HG03060 (cell line): ENCODE data around the gene TFDP1.

ENCODE experiments used
- ATAC-seq: cut with Tn5 transposase; IDR thresholded peaks from one replicate; pipeline ENCODE4 v1.9.1; 2021; ENCODE audit warnings: low read depth, moderate number of reproducible peaks; ENCODE audit not compliant: unreplicated experiment

TFDP1 gene

DNA sequence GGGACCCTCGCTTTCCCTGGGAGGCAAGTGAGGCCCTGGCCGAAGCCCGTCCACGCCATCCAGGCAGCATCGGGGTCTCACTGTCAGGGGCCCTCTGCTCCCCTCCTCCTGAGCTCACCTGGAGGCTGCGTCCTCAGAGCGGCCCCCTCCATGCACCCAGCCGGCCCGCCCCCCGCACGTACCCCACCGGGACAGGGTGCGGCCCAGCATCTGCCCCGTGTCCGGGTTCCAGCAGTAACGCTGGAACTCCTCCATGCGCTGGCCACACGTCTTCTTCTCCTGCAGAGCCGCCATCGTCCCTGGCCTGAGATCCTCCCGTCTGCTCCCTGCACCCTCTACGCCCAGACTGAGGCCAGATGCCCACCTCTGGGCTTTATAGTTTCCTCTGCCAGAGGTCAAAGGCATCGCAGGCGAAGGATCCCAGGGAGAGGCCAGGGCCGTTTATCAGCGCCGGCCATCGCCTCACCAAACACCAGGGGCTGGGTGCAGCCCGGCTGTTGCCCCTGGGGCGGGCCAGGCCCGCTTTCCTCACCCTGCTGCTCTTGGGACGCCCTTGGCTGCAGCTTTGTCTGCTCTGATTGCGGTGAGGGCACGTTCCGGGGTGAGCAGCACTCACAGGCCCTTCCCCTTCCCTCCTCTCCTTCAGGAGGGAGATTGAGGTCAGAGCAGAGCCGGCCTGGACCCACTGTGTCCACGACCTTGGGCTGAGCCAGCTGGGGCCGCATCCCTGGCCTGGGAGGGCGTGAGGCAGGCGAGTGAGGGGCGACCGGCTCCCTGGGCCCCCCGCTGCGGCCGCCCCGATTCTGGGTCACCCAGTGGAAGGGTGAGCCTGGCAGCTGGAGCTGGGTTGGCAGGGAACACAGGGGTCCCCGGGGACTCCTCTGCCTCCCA, 73.5 kb downstream of the TFDP1 start, which contains the start of gene ATP4B:
ATP4B (minus strand) TSS at position 348 of the 891 bp plus-strand sequence; CDS start at position 294, 54 bp downstream.
- no peak for ATAC-seq

DNA sequence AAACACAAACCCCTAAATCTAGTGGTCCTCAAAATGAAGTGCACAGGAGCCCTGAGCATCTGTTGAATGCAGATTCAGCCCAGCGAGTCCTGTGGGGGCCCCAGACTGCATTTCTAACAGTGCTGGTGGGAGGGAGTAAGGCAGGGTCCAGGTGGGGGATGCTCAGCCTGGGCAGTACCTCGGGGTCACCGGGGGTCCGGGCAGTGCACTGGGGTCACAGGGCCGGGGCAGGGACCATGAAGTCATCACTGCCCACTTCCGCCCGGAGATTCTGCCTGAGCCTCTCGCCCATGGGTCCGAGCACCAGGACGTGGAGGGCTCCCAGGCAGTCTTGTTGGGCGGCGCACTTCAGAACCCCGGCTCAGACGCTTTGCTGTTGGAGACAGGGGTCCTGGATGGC, 74.3 kb downstream of the TFDP1 start:
- ATAC-seq, result no peak

DNA sequence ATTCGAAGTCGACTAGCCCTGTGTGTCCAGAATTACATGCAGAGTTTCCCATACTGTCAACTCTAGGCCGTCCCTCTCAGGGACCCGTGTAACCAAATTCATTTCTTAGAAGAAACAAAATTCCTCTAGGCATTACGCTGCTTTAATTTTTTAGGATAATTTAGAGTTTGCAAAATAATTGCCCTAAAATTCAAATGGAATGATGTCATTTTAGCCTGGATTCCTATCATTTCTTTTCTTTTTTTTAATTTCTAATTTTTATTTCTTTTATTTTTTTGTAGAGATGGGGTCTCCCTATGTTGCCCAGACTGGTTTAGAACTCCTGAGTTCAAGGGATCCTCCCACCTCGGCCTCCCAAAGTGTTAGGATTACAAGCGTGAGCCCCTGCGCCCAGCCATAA, 74.8 kb downstream of the TFDP1 start:
- ATAC-seq, result no peak

DNA sequence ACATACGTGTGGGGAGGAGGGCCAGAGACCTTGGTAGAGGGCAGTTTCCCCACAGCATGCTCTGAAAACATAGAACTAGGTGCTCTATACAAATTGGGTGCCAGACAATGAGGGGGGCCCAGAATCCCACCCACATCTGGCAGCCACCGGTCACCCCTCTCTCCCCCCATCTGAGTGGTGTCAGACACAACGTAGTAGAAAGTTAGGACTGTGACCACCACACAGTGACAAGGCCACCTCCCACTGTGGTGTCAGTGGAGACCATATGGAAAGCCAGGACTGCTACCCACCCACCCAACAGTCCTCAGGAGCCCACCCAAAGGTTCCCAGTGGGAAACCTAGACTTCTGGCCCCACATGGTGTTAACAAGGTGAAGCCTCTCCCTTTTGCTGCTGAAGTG, 75.5 kb downstream of the TFDP1 start:
- no peak for ATAC-seq

DNA sequence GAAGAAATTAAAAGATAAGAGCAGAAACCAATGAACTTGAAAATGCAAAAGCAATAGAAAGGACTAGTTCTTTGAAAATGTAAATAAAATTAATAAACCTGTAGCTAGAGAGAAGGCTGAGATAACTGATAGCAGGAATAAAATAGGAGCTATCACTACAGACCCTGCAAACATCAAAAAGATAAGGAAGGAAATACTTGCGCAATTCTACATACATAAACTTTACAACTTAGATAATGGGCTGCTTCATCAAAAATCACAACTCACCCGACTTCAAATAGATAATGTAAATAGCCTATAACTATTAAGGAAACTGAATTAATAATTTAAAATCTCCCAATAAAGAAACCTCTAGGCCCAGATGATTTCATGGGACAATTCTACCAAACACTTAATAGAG, 77.0 kb downstream of the TFDP1 start:
- no peak for ATAC-seq

DNA sequence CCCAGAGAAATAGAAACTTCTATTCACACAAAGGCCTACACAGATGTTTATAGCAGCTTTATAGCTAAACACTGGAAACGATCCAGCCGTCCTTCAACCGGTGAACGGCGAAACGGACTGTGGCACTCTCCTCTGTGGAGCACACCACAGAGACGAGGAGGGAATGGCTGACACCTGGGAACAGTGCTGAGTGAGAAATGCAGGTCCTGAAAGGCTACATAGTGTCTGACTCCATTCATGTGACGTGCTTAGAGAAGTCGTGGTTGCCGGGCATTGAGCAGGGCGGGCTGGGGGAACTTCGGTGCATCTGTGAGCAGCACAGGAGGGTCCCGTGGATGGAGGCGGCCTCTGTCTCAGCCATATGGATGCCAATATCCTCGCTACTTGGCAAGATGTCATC, 79.4 kb downstream of the TFDP1 start:
- no peak for ATAC-seq

DNA sequence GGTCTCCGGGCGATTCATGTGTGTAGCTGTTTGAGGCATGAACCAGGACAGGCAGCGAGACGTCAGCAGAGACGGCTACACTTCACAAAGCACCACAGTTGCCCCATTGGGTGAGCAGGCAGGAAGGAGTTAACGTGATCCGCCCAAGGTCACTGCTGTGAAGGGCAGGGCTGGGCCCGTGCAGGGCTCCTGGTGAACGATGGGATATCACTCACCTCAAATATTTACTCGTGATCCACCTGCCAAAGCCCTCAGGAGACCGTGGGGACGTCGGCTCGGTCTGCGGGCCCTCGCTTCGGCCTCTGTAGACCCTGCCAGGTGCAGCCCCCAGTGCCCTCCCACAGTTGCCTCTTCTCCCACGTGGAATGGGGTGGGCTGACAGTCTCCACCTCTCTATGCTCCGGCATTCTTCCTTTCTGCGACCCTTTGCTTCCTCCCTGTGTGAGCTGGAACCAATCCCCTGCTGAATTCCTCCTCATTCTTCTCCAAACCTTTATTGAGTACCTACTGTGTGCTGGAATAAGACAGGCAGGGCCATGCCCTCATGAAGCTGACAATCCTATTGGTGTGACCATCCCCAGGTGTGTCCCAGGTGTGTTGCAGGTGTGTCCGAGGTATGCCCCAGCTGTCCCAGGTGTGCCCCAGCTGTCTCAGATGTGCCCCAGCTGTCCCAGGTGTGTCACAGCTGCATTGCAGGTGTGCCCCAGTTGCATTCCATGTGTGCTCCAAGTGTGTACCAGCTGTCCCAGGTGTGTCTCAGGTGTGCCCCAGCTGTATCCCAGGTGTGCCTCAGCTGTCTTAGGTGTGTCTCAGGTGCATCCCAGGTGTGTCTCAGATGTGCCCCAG, 80.4 kb downstream of the TFDP1 start:
- no peak for ATAC-seq

DNA sequence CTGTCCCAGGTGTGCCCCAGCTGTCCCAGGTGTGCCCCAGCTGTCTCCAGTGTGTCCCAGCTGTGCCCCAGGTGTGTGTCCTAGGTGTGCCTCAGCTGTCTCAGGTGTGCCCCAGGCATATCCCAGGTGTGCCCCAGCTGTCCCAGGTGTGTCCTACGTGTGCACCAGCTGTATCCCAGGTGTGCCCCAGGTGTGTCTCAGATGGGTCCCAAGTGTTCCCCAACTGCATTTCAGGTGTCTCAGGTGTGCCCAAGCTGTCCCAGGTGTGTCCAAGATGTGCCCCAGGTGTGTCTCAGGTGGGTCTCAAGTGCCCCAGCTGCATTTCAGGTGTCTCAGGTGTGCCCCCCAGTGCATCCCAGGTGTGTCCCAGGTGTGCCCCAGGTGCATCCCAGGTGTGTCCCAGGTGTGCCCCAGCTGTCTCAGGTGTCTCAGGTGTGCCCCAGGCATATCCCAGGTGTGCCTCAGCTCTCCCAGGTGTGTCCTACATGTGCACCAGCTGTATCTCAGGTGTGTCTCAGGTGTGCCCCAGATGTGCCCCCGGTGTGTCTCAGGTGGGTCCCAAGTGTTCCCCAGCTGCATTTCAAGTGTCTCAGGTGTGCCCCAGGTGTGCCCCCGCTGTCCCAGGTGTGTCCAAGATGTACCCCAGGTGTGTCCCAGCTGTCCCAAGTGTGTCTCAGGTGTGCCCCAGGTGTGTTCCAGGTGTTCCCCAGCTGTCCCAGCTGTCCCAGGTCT, 81.2 kb downstream of the TFDP1 start:
- ATAC-seq, result no peak

DNA sequence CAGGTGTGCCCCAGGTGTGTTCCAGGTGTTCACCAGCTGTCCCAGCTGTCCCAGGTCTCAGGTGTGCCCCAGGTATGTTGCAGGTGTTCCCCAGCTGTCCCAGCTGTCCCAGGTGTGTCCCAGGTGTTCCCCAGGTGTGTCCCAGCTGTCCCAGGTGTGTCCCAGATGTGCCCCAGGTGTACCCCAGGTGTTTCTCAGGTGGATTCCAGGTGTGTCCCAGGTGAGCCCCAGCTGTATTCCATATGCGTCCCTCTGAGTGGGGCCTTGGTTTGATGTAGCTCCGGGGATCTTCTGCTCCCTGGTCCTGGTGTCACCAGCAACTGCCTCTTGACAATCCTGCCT, 81.7 kb downstream of the TFDP1 start:
- no peak for ATAC-seq

DNA sequence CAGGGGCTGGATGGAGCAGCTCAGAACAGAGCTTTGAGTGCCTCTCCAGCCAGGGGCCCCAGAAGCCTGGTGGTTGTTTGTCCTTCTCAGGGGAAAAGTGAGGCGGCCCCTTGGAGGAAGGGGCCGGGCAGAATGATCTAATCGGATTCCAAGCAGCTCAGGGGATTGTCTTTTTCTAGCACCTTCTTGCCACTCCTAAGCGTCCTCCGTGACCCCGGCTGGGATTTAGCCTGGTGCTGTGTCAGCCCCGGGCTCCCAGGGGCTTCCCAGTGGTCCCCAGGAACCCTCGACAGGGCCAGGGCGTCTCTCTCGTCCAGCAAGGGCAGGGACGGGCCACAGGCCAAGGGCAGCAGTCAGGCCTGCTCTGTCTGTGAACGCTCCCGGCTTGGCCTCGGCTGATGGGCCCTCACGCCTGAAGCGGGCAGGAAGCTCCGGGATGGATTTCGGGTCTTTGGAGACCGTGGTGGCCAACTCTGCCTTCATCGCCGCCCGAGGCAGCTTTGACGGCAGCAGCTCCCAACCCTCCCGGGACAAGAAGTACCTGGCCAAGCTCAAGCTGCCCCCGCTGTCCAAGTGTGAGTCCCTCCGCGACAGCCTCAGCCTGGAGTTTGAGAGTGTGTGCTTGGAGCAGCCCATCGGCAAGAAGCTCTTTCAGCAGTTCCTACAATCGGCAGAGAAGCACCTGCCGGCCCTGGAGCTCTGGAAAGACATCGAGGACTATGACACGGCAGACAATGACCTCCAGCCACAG, 82.6 kb downstream of the TFDP1 start, which contains the start of gene GRK1:
GRK1 (plus strand) TSS at position 269 of the 751 bp plus-strand sequence; CDS start at position 437, 168 bp downstream.
- ATAC-seq, result no peak

DNA sequence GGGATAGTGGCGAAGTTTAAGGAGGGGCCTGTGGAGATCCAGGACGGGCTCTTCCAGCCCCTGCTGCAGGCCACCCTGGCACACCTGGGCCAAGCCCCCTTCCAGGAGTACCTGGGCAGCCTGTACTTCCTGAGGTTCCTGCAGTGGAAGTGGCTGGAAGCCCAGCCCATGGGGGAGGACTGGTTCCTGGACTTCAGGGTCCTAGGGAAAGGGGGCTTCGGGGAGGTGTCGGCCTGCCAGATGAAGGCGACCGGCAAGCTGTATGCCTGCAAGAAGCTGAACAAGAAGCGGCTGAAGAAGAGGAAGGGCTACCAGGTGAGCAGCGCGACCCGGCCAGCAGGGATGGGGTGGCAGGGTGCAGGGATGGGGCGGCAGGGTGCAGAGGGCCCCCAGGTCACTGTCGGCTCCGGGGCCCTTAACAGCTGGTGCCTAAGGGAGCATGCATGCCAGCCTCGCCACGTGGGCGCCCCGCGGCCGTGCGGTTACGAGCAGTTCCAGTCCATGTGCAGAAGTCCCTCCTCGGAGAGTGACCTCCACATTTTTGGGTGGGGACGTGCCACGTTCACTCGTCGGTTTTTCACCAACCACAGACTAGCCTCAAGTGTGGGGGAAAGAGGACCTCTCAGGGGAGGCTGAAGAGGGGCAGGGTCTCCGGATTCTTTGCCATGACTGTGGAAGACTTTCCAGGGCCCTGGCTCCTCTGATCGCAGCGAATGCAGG, 83.4 kb downstream of the TFDP1 start:
- ATAC-seq, result no peak

DNA sequence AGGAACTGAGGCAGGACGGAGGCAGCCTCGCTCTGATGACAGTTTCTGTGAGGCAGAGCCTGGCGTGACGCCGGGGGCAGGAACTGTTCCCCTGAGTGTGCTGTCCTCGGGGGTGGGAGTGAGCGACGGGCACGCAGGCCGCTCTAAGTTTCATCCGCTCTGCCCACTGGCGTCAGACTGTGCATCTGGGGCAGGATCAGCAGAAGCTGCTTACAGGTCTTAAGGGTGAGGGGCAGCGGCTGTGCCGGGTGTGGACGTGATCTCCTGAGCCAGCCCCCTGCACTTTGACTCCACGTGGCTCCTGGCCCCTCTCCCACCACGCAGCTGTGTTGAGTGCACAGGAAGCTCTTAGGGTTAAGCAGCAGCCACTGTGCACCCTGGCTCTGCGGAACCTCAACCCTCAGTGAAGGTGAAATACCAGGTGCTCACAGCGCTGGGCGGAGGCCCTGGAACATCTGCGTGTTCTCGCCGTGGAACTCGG, 84.0 kb downstream of the TFDP1 start:
- no peak for ATAC-seq

DNA sequence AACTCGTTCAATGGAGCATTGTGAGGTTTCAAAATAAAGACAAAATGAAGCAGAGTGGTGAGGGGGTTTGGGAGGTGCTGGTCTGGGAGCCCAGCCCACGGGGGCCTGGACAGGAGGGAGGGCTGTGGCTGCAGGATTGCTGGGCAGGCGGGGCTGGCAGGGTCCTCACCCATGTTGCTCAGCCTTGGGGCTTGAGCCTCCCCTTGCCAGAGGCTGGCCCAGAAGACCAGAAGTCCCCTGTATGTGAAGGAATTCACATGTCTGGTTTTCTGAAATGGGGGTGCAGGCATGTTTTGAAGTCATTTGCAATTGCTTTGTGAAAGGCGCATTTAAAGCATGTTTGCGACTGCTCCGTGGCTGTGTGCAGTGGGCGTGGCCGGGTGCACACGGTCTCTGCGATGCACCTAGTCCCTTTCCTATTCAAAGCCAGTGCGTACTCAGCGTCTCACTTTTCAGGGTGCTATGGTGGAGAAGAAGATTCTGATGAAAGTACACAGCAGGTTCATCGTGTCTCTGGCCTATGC, 84.7 kb downstream of the TFDP1 start:
- ATAC-seq, result no peak

DNA sequence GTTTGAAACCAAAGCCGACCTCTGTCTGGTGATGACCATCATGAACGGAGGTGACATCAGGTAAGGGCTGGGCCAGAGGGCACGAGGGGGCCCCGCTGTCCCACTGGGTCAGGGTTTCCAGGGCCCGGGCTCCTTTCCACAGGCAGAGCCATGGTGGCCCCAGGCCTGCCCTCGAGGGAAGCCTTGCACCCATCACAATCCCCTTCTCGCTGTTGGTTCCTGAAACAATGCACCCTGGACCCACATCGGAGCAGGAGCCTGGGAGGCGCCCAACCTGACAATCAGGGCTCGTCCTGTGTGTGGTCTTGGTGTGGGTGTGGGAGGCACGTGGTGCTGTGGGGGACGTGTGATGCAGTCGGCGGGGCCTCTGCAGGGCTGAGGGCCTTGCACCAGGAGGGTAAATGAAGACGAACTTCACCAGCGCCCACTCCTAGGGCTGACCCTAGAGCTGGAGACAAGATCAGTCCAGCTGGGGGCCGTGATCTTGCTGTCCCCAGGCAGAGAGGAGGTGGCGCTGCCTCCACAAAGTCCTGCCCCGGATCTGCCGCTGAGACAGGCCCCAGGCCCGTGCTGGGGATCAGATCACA, 85.3 kb downstream of the TFDP1 start:
- ATAC-seq, result no peak

DNA sequence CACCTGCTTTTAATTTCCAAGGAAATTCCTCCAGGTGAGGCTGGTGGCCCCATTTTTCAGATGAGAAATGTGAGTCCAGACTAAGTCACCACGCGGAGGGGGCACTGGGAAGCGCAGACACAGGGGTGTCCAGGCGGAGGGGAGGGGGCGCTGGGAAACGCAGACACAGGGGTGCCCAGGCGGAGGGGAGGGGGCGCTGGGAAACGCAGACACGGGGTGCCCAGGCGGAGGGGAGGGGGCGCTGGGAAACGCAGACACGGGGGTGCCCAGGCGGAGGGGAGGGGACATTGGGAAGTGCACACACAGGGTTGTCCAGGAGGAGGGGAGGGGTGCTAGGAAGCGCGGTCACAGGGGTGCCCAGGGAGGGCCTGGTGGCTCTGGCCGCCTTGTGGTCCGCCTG, 86.0 kb downstream of the TFDP1 start:
- no peak for ATAC-seq

DNA sequence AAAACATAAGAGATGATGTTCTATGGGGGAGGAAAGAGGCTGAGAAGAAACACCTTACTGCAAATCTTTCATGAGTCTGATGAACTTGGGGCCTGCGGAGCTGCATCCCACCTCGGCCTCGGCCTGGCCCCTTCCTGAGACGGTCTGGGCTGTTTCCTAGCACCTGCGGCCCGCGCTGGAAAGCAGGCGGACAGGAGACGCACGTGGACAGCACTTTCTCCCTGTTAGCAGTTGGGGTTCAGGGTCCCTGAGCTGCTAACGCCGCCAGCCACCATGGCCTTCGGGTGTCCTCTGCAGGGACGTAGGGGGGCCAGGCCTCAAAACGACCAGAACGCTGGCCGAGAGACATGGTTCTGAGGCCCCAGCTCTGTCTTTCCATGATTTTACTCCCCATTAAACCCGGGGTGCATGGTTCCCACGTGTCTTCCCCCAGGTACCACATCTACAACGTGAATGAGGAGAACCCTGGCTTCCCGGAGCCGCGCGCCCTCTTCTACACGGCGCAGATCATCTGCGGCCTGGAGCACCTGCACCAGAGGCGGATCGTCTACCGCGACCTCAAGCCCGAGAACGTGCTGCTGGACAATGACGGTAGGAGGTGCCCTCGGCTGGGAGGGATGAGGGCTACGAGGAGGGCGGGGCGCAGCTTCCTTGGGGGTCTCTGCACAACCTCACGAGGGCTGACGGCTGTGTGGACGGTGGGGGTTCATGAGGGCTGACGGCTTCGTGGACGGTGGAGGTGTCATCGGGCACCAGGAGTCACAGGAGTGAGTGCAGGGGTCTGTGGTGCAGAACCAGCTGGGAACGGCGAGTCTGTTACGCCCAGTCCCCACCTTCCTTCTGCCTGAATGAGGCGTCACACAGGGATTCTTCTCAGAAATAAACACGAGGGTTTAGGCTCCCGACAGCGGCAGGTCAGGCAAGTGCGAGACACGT, 86.8 kb downstream of the TFDP1 start:
- no peak for ATAC-seq

DNA sequence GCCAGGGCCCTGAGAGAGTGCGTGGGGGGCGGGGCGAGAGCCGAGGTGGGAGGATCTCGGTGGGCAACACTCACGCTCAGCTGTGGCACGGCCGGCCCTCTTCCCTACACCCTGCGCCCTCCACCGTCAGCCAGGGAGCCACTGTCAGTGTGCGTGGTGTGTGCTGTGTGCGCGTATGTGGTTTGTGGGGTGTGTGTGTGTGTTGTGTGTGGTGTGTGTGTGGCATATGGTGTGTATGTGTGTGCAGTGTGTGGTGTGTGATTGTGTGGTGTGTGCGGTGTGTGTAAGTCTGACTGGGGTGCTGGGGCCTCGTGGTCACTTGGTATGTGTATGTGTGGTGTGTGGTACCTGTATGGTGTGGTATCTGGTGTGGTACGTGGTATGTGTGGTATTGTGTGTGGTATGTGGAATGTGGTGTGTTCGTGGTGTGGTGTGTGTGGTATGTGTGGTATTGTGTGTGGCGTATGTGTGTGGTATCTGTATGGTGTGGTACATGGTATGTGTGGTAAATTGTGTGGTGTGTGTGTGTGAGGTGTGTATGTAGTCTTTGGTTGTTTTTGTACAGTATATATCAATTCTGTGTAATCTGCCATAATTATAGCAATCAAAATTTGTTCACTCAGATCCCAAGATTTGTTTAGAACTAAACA, 87.6 kb downstream of the TFDP1 start:
- ATAC-seq, result no peak
